ENCODE results near the gene IL13.
A peak's percentile ranks its signal among the peaks of the same experiment; 100 is the strongest.

The IL13 gene

GRCh38 chr5:132663771-132664695, 6.1 kb downstream of the IL13 start:
- ATAC-seq (peak; percentile 70), DNase-seq (ENCODE audit: low spot score in 2 of 2) (peak in 1 of 2 donors; percentile 77)
- Mint-ChIP-seq H3K27ac (peak overlapping the region; percentile 92), H3K9me3 (no peaks in the 10 kb centered on the region), H3K4me1 (peaks cover 76% of the 10 kb centered on the region), H3K36me3 (peaks cover 25% of the 10 kb centered on the region), H3K4me3 (peak overlapping the region; percentile 57)

- ATAC-seq (no peak), DNase-seq (ENCODE audit: low spot score in 2 of 2) (no peak)
- H3K4me3 Mint-ChIP-seq: peak overlapping the region; percentile 57
- peaks cover 23% of the 10 kb centered on the region for H3K36me3 Mint-ChIP-seq
- peaks cover 73% of the 10 kb centered on the region for H3K4me1 Mint-ChIP-seq
- peak overlapping the region; percentile 92 for H3K27ac Mint-ChIP-seq
- H3K9me3 Mint-ChIP-seq: no peaks in the 10 kb centered on the region
Measured at GRCh38 chr5:132664696-132665209, 6.8 kb downstream of the IL13 start.

GRCh38 chr5:132665574-132666080, 7.7 kb downstream of the IL13 start:
- Mint-ChIP-seq H3K4me3 (no peak overlapping the region), H3K27ac (no peak overlapping the region), H3K9me3 (no peaks in the 10 kb centered on the region), H3K36me3 (peaks cover 15% of the 10 kb centered on the region), H3K4me1 (peaks cover 66% of the 10 kb centered on the region)
- ATAC-seq (no peak), DNase-seq (ENCODE audit: low spot score in 2 of 2) (no peak)

- no peak overlapping the region for H3K27ac Mint-ChIP-seq
Measured at GRCh38 chr5:132666310-132667123, 8.5 kb downstream of the IL13 start.

GRCh38 chr5:132667309-132667708, 9.3 kb downstream of the IL13 start:
- no peak for DNase-seq (ENCODE audit: low spot score in 2 of 2)
- ATAC-seq: no peak

More at GRCh38 chr5:132666310-132667123, 8.5 kb downstream of the IL13 start:
- DNase-seq (ENCODE audit: low spot score in 2 of 2) (no peak), ATAC-seq (no peak)
- Mint-ChIP-seq H3K4me1 (peaks cover 57% of the 10 kb centered on the region), H3K36me3 (peaks cover 15% of the 10 kb centered on the region), H3K4me3 (no peak overlapping the region), H3K9me3 (no peaks in the 10 kb centered on the region)

GRCh38 chr5:132667761-132668705, 10.1 kb downstream of the IL13 start:
- H3K9me3 Mint-ChIP-seq: no peaks in the 10 kb centered on the region
- H3K27ac Mint-ChIP-seq: no peak overlapping the region
- DNase-seq (ENCODE audit: low spot score in 2 of 2) (no peak), ATAC-seq (no peak)
- peaks cover 42% of the 10 kb centered on the region for H3K4me1 Mint-ChIP-seq
- H3K36me3 Mint-ChIP-seq: peaks cover 14% of the 10 kb centered on the region
- H3K4me3 Mint-ChIP-seq: no peak overlapping the region

More at GRCh38 chr5:132667309-132667708, 9.3 kb downstream of the IL13 start:
- peaks cover 49% of the 10 kb centered on the region for H3K4me1 Mint-ChIP-seq
- no peak overlapping the region for H3K4me3 Mint-ChIP-seq
- no peak overlapping the region for H3K27ac Mint-ChIP-seq
- peaks cover 15% of the 10 kb centered on the region for H3K36me3 Mint-ChIP-seq
- H3K9me3 Mint-ChIP-seq: no peaks in the 10 kb centered on the region

GRCh38 chr5:132668706-132669454, 10.9 kb downstream of the IL13 start:
- Mint-ChIP-seq H3K4me1 (peaks cover 40% of the 10 kb centered on the region), H3K9me3 (no peaks in the 10 kb centered on the region)

GRCh38 chr5:132669455-132669820, 11.5 kb downstream of the IL13 start:
- Mint-ChIP-seq H3K4me3 (no peak overlapping the region), H3K4me1 (peaks cover 40% of the 10 kb centered on the region), H3K36me3 (no peaks in the 10 kb centered on the region), H3K9me3 (no peaks in the 10 kb centered on the region), H3K27ac (no peak overlapping the region)
- DNase-seq (ENCODE audit: low spot score in 2 of 2): no peak
- no peak for ATAC-seq

More at GRCh38 chr5:132668706-132669454, 10.9 kb downstream of the IL13 start:
- H3K36me3 Mint-ChIP-seq: peaks cover 5% of the 10 kb centered on the region
- no peak for ATAC-seq
- no peak overlapping the region for H3K27ac Mint-ChIP-seq
- H3K4me3 Mint-ChIP-seq: no peak overlapping the region
- DNase-seq (ENCODE audit: low spot score in 2 of 2): no peak

GRCh38 chr5:132669966-132670882, 12.3 kb downstream of the IL13 start:
- no peak overlapping the region for H3K27ac Mint-ChIP-seq
- H3K9me3 Mint-ChIP-seq: no peaks in the 10 kb centered on the region
- peaks cover 40% of the 10 kb centered on the region for H3K4me1 Mint-ChIP-seq
- no peaks in the 10 kb centered on the region for H3K36me3 Mint-ChIP-seq
- ATAC-seq (no peak), DNase-seq (ENCODE audit: low spot score in 2 of 2) (no peak)
- no peak overlapping the region for H3K4me3 Mint-ChIP-seq

GRCh38 chr5:132671000-132671399, 13.0 kb downstream of the IL13 start:
- H3K4me3 Mint-ChIP-seq: no peak overlapping the region
- H3K9me3 Mint-ChIP-seq: no peaks in the 10 kb centered on the region
- ATAC-seq (no peak), DNase-seq (ENCODE audit: low spot score in 2 of 2) (no peak)
- H3K36me3 Mint-ChIP-seq: no peaks in the 10 kb centered on the region
- H3K4me1 Mint-ChIP-seq: peaks cover 42% of the 10 kb centered on the region
- no peak overlapping the region for H3K27ac Mint-ChIP-seq

GRCh38 chr5:132673488-132673887, 15.5 kb downstream of the IL13 start:
- H3K4me3 Mint-ChIP-seq: peak overlapping the region; percentile 57

GRCh38 chr5:132673939-132674630, 16.1 kb downstream of the IL13 start, which contains the start of gene IL4:
IL4 (plus strand) TSS chr5:132673989; CDS start chr5:132674051, 62 bp downstream.
- H3K4me3 Mint-ChIP-seq: peak within 1 kb of the TSS; percentile 57

More at GRCh38 chr5:132673488-132673887, 15.5 kb downstream of the IL13 start:
- H3K27ac Mint-ChIP-seq: peak overlapping the region; percentile 88
- H3K9me3 Mint-ChIP-seq: no peaks in the 10 kb centered on the region
- no peak for DNase-seq (ENCODE audit: low spot score in 2 of 2)
- H3K4me1 Mint-ChIP-seq: peaks cover 33% of the 10 kb centered on the region
- no peak for ATAC-seq
- H3K36me3 Mint-ChIP-seq: no peaks in the 10 kb centered on the region

More at GRCh38 chr5:132673939-132674630, 16.1 kb downstream of the IL13 start, which contains the start of gene IL4:
- Mint-ChIP-seq H3K4me1 (peaks cover 33% of the 10 kb centered on the region), H3K36me3 (no peaks in the 10 kb centered on the region), H3K9me3 (no peaks in the 10 kb centered on the region), H3K27ac (peak within 1 kb of the TSS; percentile 88)
- ATAC-seq (peak; percentile 17), DNase-seq (ENCODE audit: low spot score in 2 of 2) (no peak)

Measured in stimulated activated effector memory CD8-positive, alpha-beta T cell treated with anti-CD3 and anti-CD28 coated beads, Interleukin-12 subunit alpha, Interleukin-12 subunit beta, amount 100 ng/mL, for 72 hours (primary cell).